Measurements from ENCODE around the gene TBC1D19.
"Not testable (repeated sequence)": the region's sequence is repeated elsewhere in the genome, so short reads cannot be mapped to it uniquely, and the experiment has no call there.

Gene TBC1D19

GRCh38 chr4:26647523-26648224 is 63.8 kb downstream of the TBC1D19 start:
- TF ChIP-seq CTCF (IDR thresholded peaks at IDR 0.05; ENCODE audit: low read depth, low read length) = no peak
- DNase-seq (ENCODE audit: extremely low read depth, low read depth) = no peak

GRCh38 chr4:26648260-26648659 is 64.4 kb downstream of the TBC1D19 start:
- no peak for TF ChIP-seq CTCF (IDR thresholded peaks at IDR 0.05; ENCODE audit: low read depth, low read length)
- no peak for DNase-seq (ENCODE audit: extremely low read depth, low read depth)

- DNase-seq (ENCODE audit: extremely low read depth, low read depth) = no peak
- no peak for TF ChIP-seq CTCF (IDR thresholded peaks at IDR 0.05; ENCODE audit: low read depth, low read length)
These were observed 76.4 kb downstream of the TBC1D19 start for GRCh38 chr4:26660261-26660660.

GRCh38 chr4:26663888-26664287 is 80.0 kb downstream of the TBC1D19 start:
- no peak for DNase-seq (ENCODE audit: extremely low read depth, low read depth)
- no peak for TF ChIP-seq CTCF (IDR thresholded peaks at IDR 0.05; ENCODE audit: low read depth, low read length)

GRCh38 chr4:26670903-26671537 is 87.1 kb downstream of the TBC1D19 start:
- DNase-seq (ENCODE audit: extremely low read depth, low read depth) = no peak
- no peak for TF ChIP-seq CTCF (IDR thresholded peaks at IDR 0.05; ENCODE audit: low read depth, low read length)

- DNase-seq (ENCODE audit: extremely low read depth, low read depth) = not testable (repeated sequence)
These were observed 95.3 kb downstream of the TBC1D19 start for GRCh38 chr4:26679040-26679695.

GRCh38 chr4:26682436-26682835 is 98.6 kb downstream of the TBC1D19 start:
- DNase-seq (ENCODE audit: extremely low read depth, low read depth) = no peak
- TF ChIP-seq CTCF (IDR thresholded peaks at IDR 0.05; ENCODE audit: low read depth, low read length) = no peak
